HG03571 (cell line): ENCODE results near the gene LIN9.
"Not testable (repeated sequence)": the region's sequence is repeated elsewhere in the genome, so short reads cannot be mapped to it uniquely, and the experiment has no call there.

Experiments used
- ATAC-seq: cut with Tn5 transposase; IDR thresholded peaks from one replicate; pipeline ENCODE4 v1.9.1; 2021; ENCODE audit not compliant: unreplicated experiment

LIN9 gene

GRCh38 chr1:226276077-226276682, 32.8 kb downstream of the LIN9 start:
- no peak for ATAC-seq

- ATAC-seq: no peak
Observed at GRCh38 chr1:226274138-226274537, 34.8 kb downstream of the LIN9 start.

GRCh38 chr1:226272233-226272902, 36.6 kb downstream of the LIN9 start:
- ATAC-seq: not testable (repeated sequence)

- no peak for ATAC-seq
Observed at GRCh38 chr1:226268421-226269124, 40.4 kb downstream of the LIN9 start.

- no peak for ATAC-seq
Observed at GRCh38 chr1:226261818-226262217, 47.1 kb downstream of the LIN9 start.

- ATAC-seq: no peak
Observed at GRCh38 chr1:226255380-226255779, 53.6 kb downstream of the LIN9 start.

GRCh38 chr1:226253933-226254332, 55.0 kb downstream of the LIN9 start:
- no peak for ATAC-seq

GRCh38 chr1:226252841-226253240, 56.1 kb downstream of the LIN9 start:
- not testable (repeated sequence) for ATAC-seq

- no peak for ATAC-seq
Observed at GRCh38 chr1:226250511-226250910, 58.5 kb downstream of the LIN9 start.

- no peak for ATAC-seq
Observed at GRCh38 chr1:226248796-226249195, 60.2 kb downstream of the LIN9 start.

- ATAC-seq: no peak
Observed at GRCh38 chr1:226248091-226248490, 60.9 kb downstream of the LIN9 start.

GRCh38 chr1:226239421-226239820, 69.5 kb downstream of the LIN9 start:
- ATAC-seq: no peak

GRCh38 chr1:226236826-226237225, 72.1 kb downstream of the LIN9 start:
- ATAC-seq: no peak

GRCh38 chr1:226233806-226234205, 75.2 kb downstream of the LIN9 start:
- no peak for ATAC-seq

GRCh38 chr1:226233293-226233692, 75.7 kb downstream of the LIN9 start:
- no peak for ATAC-seq

GRCh38 chr1:226226601-226227000, 82.4 kb downstream of the LIN9 start:
- ATAC-seq: no peak

- no peak for ATAC-seq
Observed at GRCh38 chr1:226223786-226224244, 85.1 kb downstream of the LIN9 start.

- ATAC-seq: no peak
Observed at GRCh38 chr1:226223157-226223785, 85.7 kb downstream of the LIN9 start, which contains the start of gene MIXL1. TSS of gene MIXL1 (plus strand) at chr1:226223664. CDS start at chr1:226223682, 18 bp downstream.

- no peak for ATAC-seq
Observed at GRCh38 chr1:226222686-226223085, 86.3 kb downstream of the LIN9 start.

- no peak for ATAC-seq
Observed at GRCh38 chr1:226220473-226221189, 88.3 kb downstream of the LIN9 start.

- ATAC-seq: no peak
Observed at GRCh38 chr1:226217273-226217672, 91.7 kb downstream of the LIN9 start.
